HEK293T (cell line): ENCODE data around the gene TTC33.

ENCODE experiments used
- BHLHE40 ChIP-seq: fragments of 450-650 bp; IDR thresholded peaks from 2 replicates; pipeline ENCODE4 v1.6.1; 2016; ENCODE audit warnings: mild to moderate bottlenecking, moderate library complexity, borderline replicate concordance
- CTBP1 ChIP-seq: fragments of 450-650 bp; IDR thresholded peaks from 2 replicates; pipeline ENCODE4 v1.6.1; 2016; ENCODE audit warnings: borderline replicate concordance
- ELF4 ChIP-seq: fragments of 450-650 bp; IDR thresholded peaks from 2 replicates; pipeline ENCODE4 v1.6.1; 2017; ENCODE audit warnings: antibody characterized with exemption
- FOXM1 ChIP-seq: fragments of 450-650 bp; IDR thresholded peaks from 2 replicates; pipeline ENCODE4 v1.6.1; 2017; ENCODE audit warnings: mild to moderate bottlenecking, borderline replicate concordance
- HDGF ChIP-seq: fragments of 450-650 bp; IDR thresholded peaks from 2 replicates; pipeline ENCODE4 v1.6.1; 2017; ENCODE audit warnings: antibody characterized with exemption, borderline replicate concordance
- SUZ12 ChIP-seq: fragments of 450-650 bp; IDR thresholded peaks from 2 replicates; pipeline ENCODE4 v1.6.1; 2016; ENCODE audit warnings: mild to moderate bottlenecking
- TARDBP ChIP-seq: fragments of 450-650 bp; IDR thresholded peaks from 2 replicates; pipeline ENCODE4 v1.6.1; 2016
- ZNF384 ChIP-seq: fragments of 450-650 bp; IDR thresholded peaks from 2 replicates; pipeline ENCODE4 v1.6.1; 2016

DNA sequence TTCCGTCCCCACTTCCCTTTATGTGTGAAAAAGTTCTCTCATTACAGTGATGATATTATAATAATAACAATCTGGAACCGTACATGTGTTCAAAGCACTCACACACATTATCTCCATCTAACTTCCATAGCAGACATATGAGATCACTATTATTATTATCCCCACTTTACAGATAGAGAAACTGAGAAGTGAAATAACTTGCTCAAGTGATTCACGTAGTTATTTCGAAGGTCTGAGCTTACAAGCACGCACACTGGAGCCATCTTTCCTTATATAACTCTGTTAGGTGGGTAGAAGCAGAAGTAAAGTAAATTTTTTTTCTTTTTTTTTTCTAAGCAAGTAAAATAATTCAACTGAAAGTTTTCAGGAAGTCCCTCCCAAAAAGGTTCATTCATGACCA, 139.0 kb downstream of the TTC33 start:
- no peak for TF ChIP-seq BHLHE40
- TF ChIP-seq HDGF, result no peak
- TF ChIP-seq CTBP1, result no peak
- no peak for TF ChIP-seq ELF4
- TF ChIP-seq ZNF384, result no peak
- TF ChIP-seq FOXM1, result no peak
- TF ChIP-seq TARDBP, result no peak
- TF ChIP-seq SUZ12, result no peak
